Chondrocyte (in vitro differentiated cells): ENCODE results near the gene IL16. TPM values are rescaled to one million over a fixed set of nuclear protein-coding genes. Genes with fewer than 3 reads are reported as not detected.

Source experiments
- DNase-seq: peaks from one replicate; pipeline ENCODE4 v3.0.0; 2021; ENCODE audit warnings: mixed read lengths, low spot score
- H3K27ac Mint-ChIP-seq: one replicate; pipeline ENCODE4 v1.8.0; 2021; ENCODE audit warnings: mild to moderate bottlenecking, moderate library complexity, mixed read lengths; ENCODE audit not compliant: unreplicated experiment
- H3K27me3 Mint-ChIP-seq: 2 replicates; pipeline ENCODE4 v1.8.0; 2021; ENCODE audit warnings: low read depth, mixed read lengths
- H3K36me3 Mint-ChIP-seq: 2 replicates; pipeline ENCODE4 v1.8.0; 2021; ENCODE audit warnings: low read depth, mixed read lengths
- H3K4me1 Mint-ChIP-seq: 2 replicates; pipeline ENCODE4 v1.8.0; 2021; ENCODE audit warnings: low read depth, mild to moderate bottlenecking, mixed read lengths
- H3K4me3 Mint-ChIP-seq: one replicate; pipeline ENCODE4 v1.8.0; 2021; ENCODE audit warnings: mild to moderate bottlenecking, moderate library complexity, mixed read lengths; ENCODE audit not compliant: unreplicated experiment
- H3K9me3 Mint-ChIP-seq: 2 replicates; pipeline ENCODE4 v1.8.0; 2021; ENCODE audit warnings: low read depth, mixed read lengths
- total RNA-seq: library from RNA; stranded (reverse); gene quantifications from 3 replicates; pipeline ENCODE4 v1.2.1, GENCODE V29; 2021
- TF ChIP-seq, protein P1 (sequence below): fragments of 200-600 bp; sonication (generic); IDR thresholded peaks from 2 replicates; pipeline ENCODE4 v1.5.0; 2021; ENCODE audit warnings: antibody characterized with exemption, mild to moderate bottlenecking, moderate library complexity

IL16 gene
- total RNA-seq, 1 donor from 2014 or later = 2.0 TPM

GRCh38 chr15:81182031-81182755, 14.5 kb upstream of the IL16 start:
- DNase-seq = no peak
- peak overlapping the region; percentile 76 for H3K27ac Mint-ChIP-seq
- TF ChIP-seq, protein P1, sequence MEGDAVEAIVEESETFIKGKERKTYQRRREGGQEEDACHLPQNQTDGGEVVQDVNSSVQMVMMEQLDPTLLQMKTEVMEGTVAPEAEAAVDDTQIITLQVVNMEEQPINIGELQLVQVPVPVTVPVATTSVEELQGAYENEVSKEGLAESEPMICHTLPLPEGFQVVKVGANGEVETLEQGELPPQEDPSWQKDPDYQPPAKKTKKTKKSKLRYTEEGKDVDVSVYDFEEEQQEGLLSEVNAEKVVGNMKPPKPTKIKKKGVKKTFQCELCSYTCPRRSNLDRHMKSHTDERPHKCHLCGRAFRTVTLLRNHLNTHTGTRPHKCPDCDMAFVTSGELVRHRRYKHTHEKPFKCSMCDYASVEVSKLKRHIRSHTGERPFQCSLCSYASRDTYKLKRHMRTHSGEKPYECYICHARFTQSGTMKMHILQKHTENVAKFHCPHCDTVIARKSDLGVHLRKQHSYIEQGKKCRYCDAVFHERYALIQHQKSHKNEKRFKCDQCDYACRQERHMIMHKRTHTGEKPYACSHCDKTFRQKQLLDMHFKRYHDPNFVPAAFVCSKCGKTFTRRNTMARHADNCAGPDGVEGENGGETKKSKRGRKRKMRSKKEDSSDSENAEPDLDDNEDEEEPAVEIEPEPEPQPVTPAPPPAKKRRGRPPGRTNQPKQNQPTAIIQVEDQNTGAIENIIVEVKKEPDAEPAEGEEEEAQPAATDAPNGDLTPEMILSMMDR = no peak
- peak overlapping the region; percentile 65 for H3K4me3 Mint-ChIP-seq
- no peaks in the 10 kb centered on the region for H3K36me3 Mint-ChIP-seq
- peaks cover 35% of the 10 kb centered on the region for H3K4me1 Mint-ChIP-seq
- peaks cover 14% of the 10 kb centered on the region for H3K27me3 Mint-ChIP-seq
- H3K9me3 Mint-ChIP-seq = no peaks in the 10 kb centered on the region

- Mint-ChIP-seq H3K9me3 (no peaks in the 10 kb centered on the region), H3K4me3 (peak overlapping the region; percentile 65), H3K4me1 (peaks cover 30% of the 10 kb centered on the region), H3K27ac (peak overlapping the region; percentile 76), H3K36me3 (no peaks in the 10 kb centered on the region), H3K27me3 (peaks cover 14% of the 10 kb centered on the region)
- no peak for DNase-seq
- TF ChIP-seq, protein P1 = peak; percentile 38
Observed at GRCh38 chr15:81182756-81183438, 13.8 kb upstream of the IL16 start.

GRCh38 chr15:81183439-81183775, 13.3 kb upstream of the IL16 start:
- Mint-ChIP-seq H3K9me3 (no peaks in the 10 kb centered on the region), H3K36me3 (no peaks in the 10 kb centered on the region), H3K27me3 (peaks cover 14% of the 10 kb centered on the region), H3K4me3 (peak overlapping the region; percentile 65), H3K27ac (no peak overlapping the region), H3K4me1 (peaks cover 30% of the 10 kb centered on the region)
- TF ChIP-seq, protein P1 = no peak
- DNase-seq = no peak

DNA sequence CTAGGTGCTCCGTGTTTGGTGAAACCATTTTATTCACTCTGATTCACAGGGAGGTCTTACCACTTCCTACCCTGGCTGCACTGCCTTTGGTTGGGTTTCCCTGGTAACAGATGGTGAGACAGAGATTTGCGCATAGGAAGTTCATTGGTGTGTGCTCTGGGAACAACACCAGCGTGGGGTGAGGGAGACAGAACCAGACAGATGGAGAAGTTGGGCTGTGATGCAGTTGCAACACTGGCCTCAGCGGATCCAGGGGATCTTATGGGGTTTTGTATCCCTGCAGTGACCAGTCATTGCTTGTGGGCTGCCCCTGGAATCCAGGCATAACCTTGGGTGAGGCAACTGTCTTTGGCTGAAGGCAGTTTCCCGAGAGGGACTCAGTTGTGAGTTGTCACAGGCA, 12.5 kb upstream of the IL16 start:
- no peak for DNase-seq
- Mint-ChIP-seq H3K4me3 (no peak overlapping the region), H3K27ac (no peak overlapping the region), H3K36me3 (no peaks in the 10 kb centered on the region), H3K9me3 (no peaks in the 10 kb centered on the region), H3K27me3 (peaks cover 11% of the 10 kb centered on the region), H3K4me1 (peaks cover 36% of the 10 kb centered on the region)
- TF ChIP-seq, protein P1 = no peak

- Mint-ChIP-seq H3K27ac (no peak overlapping the region), H3K36me3 (no peaks in the 10 kb centered on the region), H3K27me3 (peaks cover 8% of the 10 kb centered on the region), H3K4me3 (no peak overlapping the region), H3K4me1 (peaks cover 51% of the 10 kb centered on the region), H3K9me3 (no peaks in the 10 kb centered on the region)
- TF ChIP-seq, protein P1 = no peak
- no peak for DNase-seq
Observed at GRCh38 chr15:81185631-81186295, 10.9 kb upstream of the IL16 start.
